H1 (cell line): ENCODE data around the gene DUSP18. TPM values are rescaled to one million over a fixed set of nuclear protein-coding genes. Genes with fewer than 3 reads are reported as not detected.

Source experiments
- BRCA1 ChIP-seq: IDR thresholded peaks from 2 replicates; pipeline ENCODE4 v1.6.1; 2012; ENCODE audit warnings: low read depth, low read length, improper control_type of control experiment
- CHD7 ChIP-seq: fragments of 300-600 bp; sonication (generic); IDR thresholded peaks from 2 replicates; pipeline ENCODE4 v1.7.1; 2012; ENCODE audit warnings: low read length, moderate library complexity, mild to moderate bottlenecking, inconsistent platforms; ENCODE audit not compliant: insufficient replicate concordance
- EGR1 ChIP-seq: IDR thresholded peaks from 2 replicates; pipeline ENCODE4 v1.6.1; 2011; ENCODE audit warnings: low read depth, low read length, borderline replicate concordance
- GTF2F1 ChIP-seq: IDR thresholded peaks from 2 replicates; pipeline ENCODE4 v1.6.1; 2012; ENCODE audit warnings: low read depth, low read length, improper control_type of control experiment, borderline replicate concordance
- JUN ChIP-seq: IDR thresholded peaks from 2 replicates; pipeline ENCODE4 v1.6.1; 2011; ENCODE audit warnings: low read depth, mild to moderate bottlenecking, improper control_type of control experiment, low read length
- SP1 ChIP-seq: IDR thresholded peaks from 2 replicates; pipeline ENCODE4 v1.6.1; 2011; ENCODE audit warnings: low read depth, low read length
- YY1 ChIP-seq: IDR thresholded peaks from 2 replicates; pipeline ENCODE4 v1.6.1; 2011; ENCODE audit warnings: low read depth, mild to moderate bottlenecking, low read length
- polyA plus RNA-seq, 7 experiments: library from polyadenylated mRNA; depleted of rRNA in 3 of 7; stranded (reverse) in 5 of 7; unstranded in 2 of 7; fragments of >200 nt in 5 of 7; fragments of 200-250 nt in 2 of 7; gene quantifications; 1 replicate in 5 of 7; 2 replicates in 1 of 7; 4 replicates in 1 of 7; pipeline versions ENCODE4 v1.2.1 to v1.2.3, GENCODE V29; 2011 to 2013; ENCODE audit warnings: missing spikeins in 2 of 7, mixed read lengths in 2 of 7
- total RNA-seq: library from RNA; stranded (reverse); fragmentation: NEBNext Ultra II Directional; extraction: Animal tissue kit (Norgen Biotek cat#: 25700); gene quantifications from 2 replicates; pipeline ENCODE4 v1.2.1, GENCODE V29; 2021

DUSP18 gene
- total and polyA plus RNA-seq, 2 of the 8 experiments (the other 6 are each of a cell fraction or from before 2014, with no cell fraction given), result 2.6 to 7.3 TPM

- TF ChIP-seq CHD7 (no peak), JUN (no peak), EGR1 (no peak), BRCA1 (no peak), SP1 (no peak), YY1 (no peak), GTF2F1 (no peak)
Observed at GRCh38 chr22:30691204-30691603, 23.5 kb upstream of the DUSP18 start (continued).
